ENCODE results near the gene ZBTB16. TPM values are rescaled to one million over a fixed set of nuclear protein-coding genes. Genes with fewer than 3 reads are reported as not detected.

Gene ZBTB16
- total and polyA plus RNA-seq, 4 donors, result 8.9 to 140 (median 34.5) TPM

DNA sequence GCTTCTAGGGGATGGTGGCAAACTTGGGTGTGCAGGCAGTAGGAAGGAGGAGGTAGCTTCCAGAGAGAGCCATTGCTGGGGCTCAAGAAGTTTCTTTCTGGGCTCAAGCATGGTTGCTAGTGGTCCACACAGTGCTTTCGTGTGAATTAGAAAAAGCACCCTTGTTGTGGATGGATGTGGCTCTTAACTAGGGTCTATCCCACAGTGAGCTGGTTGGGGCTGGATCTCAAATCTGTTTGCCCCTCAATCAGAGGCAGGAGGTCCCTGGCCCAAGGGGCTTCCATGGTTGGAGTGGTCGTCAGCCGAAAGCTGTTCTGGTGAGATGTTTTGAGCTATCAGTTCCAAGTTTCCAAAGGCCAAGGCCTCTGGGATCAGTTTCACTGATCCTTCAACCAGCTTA, 35.0 kb downstream of the ZBTB16 start:
- Histone ChIP-seq H3K27me3 (ENCODE audit: control insufficient read depth in 4 of 4, insufficient read depth in 4 of 4, low read length in 3 of 4) (no peaks in the 10 kb centered on the region), H3K9me3 (ENCODE audit: control insufficient read depth in 4 of 4, low read length in 3 of 4) (no peaks in the 10 kb centered on the region), H3K4me1 (ENCODE audit: control insufficient read depth in 4 of 4, insufficient read depth in 4 of 4, low read length in 3 of 4) (peaks cover 32 to 79% (median 54%) of the 10 kb centered on the region in 4 donors), H3K36me3 (ENCODE audit: control insufficient read depth in 4 of 4, insufficient read depth in 3 of 4, low read depth in 1 of 4, low read length in 3 of 4) (peaks cover 0 to 4% (median 2%) of the 10 kb centered on the region in 4 donors), H3K9ac (ENCODE audit: low read depth in 1 of 2, low read length in 2 of 2) (no peak overlapping the region), H3K27ac (ENCODE audit: low read depth in 1 of 2, low read length in 2 of 2) (no peak overlapping the region), H3K4me3 (ENCODE audit: low read depth in 1 of 3, low read length in 3 of 3) (no peak overlapping the region)
- DNase-seq (ENCODE audit: low spot score), result no peak
- no peak for TF ChIP-seq EGR1 (IDR thresholded peaks at IDR 0.05; ENCODE audit: low read depth in 2 of 2)
- no peak for TF ChIP-seq NR2F2 (IDR thresholded peaks at IDR 0.05)
- TF ChIP-seq HNF4G (IDR thresholded peaks at IDR 0.05), result no peak
- TF ChIP-seq RXRA (IDR thresholded peaks at IDR 0.05), result no peak
- TF ChIP-seq YY1 (IDR thresholded peaks at IDR 0.05), result no peak
- no peak for TF ChIP-seq FOXA2 (IDR thresholded peaks at IDR 0.05)
- TF ChIP-seq, protein P1, sequence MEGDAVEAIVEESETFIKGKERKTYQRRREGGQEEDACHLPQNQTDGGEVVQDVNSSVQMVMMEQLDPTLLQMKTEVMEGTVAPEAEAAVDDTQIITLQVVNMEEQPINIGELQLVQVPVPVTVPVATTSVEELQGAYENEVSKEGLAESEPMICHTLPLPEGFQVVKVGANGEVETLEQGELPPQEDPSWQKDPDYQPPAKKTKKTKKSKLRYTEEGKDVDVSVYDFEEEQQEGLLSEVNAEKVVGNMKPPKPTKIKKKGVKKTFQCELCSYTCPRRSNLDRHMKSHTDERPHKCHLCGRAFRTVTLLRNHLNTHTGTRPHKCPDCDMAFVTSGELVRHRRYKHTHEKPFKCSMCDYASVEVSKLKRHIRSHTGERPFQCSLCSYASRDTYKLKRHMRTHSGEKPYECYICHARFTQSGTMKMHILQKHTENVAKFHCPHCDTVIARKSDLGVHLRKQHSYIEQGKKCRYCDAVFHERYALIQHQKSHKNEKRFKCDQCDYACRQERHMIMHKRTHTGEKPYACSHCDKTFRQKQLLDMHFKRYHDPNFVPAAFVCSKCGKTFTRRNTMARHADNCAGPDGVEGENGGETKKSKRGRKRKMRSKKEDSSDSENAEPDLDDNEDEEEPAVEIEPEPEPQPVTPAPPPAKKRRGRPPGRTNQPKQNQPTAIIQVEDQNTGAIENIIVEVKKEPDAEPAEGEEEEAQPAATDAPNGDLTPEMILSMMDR (IDR thresholded peaks at IDR 0.05; ENCODE audit: low read depth, low read length, missing input control), result no peak
- no peak for TF ChIP-seq GABPA (IDR thresholded peaks at IDR 0.05 in 1 of 2, conservative IDR thresholded peaks at IDR 0.05 in 1 of 2)
- TF ChIP-seq HNF4A (conservative IDR thresholded peaks at IDR 0.05), result no peak
- TF ChIP-seq, protein P2, sequence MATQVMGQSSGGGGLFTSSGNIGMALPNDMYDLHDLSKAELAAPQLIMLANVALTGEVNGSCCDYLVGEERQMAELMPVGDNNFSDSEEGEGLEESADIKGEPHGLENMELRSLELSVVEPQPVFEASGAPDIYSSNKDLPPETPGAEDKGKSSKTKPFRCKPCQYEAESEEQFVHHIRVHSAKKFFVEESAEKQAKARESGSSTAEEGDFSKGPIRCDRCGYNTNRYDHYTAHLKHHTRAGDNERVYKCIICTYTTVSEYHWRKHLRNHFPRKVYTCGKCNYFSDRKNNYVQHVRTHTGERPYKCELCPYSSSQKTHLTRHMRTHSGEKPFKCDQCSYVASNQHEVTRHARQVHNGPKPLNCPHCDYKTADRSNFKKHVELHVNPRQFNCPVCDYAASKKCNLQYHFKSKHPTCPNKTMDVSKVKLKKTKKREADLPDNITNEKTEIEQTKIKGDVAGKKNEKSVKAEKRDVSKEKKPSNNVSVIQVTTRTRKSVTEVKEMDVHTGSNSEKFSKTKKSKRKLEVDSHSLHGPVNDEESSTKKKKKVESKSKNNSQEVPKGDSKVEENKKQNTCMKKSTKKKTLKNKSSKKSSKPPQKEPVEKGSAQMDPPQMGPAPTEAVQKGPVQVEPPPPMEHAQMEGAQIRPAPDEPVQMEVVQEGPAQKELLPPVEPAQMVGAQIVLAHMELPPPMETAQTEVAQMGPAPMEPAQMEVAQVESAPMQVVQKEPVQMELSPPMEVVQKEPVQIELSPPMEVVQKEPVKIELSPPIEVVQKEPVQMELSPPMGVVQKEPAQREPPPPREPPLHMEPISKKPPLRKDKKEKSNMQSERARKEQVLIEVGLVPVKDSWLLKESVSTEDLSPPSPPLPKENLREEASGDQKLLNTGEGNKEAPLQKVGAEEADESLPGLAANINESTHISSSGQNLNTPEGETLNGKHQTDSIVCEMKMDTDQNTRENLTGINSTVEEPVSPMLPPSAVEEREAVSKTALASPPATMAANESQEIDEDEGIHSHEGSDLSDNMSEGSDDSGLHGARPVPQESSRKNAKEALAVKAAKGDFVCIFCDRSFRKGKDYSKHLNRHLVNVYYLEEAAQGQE (IDR thresholded peaks at IDR 0.05), result no peak
- TF ChIP-seq SP1 (IDR thresholded peaks at IDR 0.05), result no peak
- no peak for TF ChIP-seq FOXA1 (IDR thresholded peaks at IDR 0.05)
- no peak for TF ChIP-seq JUND (IDR thresholded peaks at IDR 0.05)
- TF ChIP-seq MAX (IDR thresholded peaks at IDR 0.05), result no peak
- WGBS, result 97% methylated on average over 3 of the region's 3 CpGs

DNA sequence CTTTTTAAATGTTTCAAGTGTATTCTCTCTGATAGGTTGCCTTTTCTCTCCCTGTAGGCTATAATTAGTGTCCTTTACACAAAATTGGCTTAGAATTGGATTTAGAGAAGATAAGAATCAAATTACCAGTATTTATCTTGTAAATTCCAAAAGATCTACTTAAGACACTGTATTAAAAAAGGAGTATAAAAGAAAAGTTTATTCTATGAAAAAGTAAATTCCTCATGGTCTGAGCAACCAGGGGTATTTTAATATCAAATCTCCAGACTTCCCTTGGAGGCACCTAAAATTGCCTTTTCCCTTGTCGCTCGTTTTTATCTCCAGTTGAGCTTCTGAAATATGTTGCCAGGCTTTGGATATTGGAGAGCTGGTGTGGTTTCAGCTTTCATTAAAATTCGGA, 36.4 kb downstream of the ZBTB16 start:
- no peaks in the 10 kb centered on the region for H3K9me3 ChIP-seq (ENCODE audit: control insufficient read depth in 4 of 4, low read length in 3 of 4)
- H3K36me3 ChIP-seq (ENCODE audit: control insufficient read depth in 4 of 4, insufficient read depth in 3 of 4, low read depth in 1 of 4, low read length in 3 of 4), result peaks cover 0 to 4% (median 2%) of the 10 kb centered on the region in 4 donors
- 44% methylated on average over 3 of the region's 3 CpGs for WGBS
- no peak overlapping the region for H3K4me3 ChIP-seq (ENCODE audit: low read depth in 1 of 3, low read length in 3 of 3)
- no peaks in the 10 kb centered on the region for H3K27me3 ChIP-seq (ENCODE audit: control insufficient read depth in 4 of 4, insufficient read depth in 4 of 4, low read length in 3 of 4)
- H3K27ac ChIP-seq (ENCODE audit: low read depth in 1 of 2, low read length in 2 of 2), result no peak overlapping the region
- peaks cover 29 to 80% (median 53%) of the 10 kb centered on the region in 4 donors for H3K4me1 ChIP-seq (ENCODE audit: control insufficient read depth in 4 of 4, insufficient read depth in 4 of 4, low read length in 3 of 4)
- H3K9ac ChIP-seq (ENCODE audit: low read depth in 1 of 2, low read length in 2 of 2), result peak overlapping the region in 1 of 2 donors; percentile 48
- DNase-seq (ENCODE audit: low spot score), result no peak
- TF ChIP-seq, protein P1 (IDR thresholded peaks at IDR 0.05; ENCODE audit: low read depth, low read length, missing input control), result no peak
- TF ChIP-seq FOXA1 (IDR thresholded peaks at IDR 0.05), result no peak
- no peak for TF ChIP-seq JUND (IDR thresholded peaks at IDR 0.05)
- no peak for TF ChIP-seq NR2F2 (IDR thresholded peaks at IDR 0.05)
- no peak for TF ChIP-seq HNF4A (conservative IDR thresholded peaks at IDR 0.05)
- TF ChIP-seq MAX (IDR thresholded peaks at IDR 0.05), result no peak
- no peak for TF ChIP-seq HNF4G (IDR thresholded peaks at IDR 0.05)
- no peak for TF ChIP-seq TAF1 (conservative IDR thresholded peaks at IDR 0.05)
- TF ChIP-seq, protein P3, sequence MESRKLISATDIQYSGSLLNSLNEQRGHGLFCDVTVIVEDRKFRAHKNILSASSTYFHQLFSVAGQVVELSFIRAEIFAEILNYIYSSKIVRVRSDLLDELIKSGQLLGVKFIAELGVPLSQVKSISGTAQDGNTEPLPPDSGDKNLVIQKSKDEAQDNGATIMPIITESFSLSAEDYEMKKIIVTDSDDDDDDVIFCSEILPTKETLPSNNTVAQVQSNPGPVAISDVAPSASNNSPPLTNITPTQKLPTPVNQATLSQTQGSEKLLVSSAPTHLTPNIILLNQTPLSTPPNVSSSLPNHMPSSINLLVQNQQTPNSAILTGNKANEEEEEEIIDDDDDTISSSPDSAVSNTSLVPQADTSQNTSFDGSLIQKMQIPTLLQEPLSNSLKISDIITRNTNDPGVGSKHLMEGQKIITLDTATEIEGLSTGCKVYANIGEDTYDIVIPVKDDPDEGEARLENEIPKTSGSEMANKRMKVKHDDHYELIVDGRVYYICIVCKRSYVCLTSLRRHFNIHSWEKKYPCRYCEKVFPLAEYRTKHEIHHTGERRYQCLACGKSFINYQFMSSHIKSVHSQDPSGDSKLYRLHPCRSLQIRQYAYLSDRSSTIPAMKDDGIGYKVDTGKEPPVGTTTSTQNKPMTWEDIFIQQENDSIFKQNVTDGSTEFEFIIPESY (IDR thresholded peaks at IDR 0.05), result no peak
- TF ChIP-seq SP1 (IDR thresholded peaks at IDR 0.05), result no peak
- TF ChIP-seq FOXA2 (IDR thresholded peaks at IDR 0.05), result no peak
- TF ChIP-seq GABPA (IDR thresholded peaks at IDR 0.05 in 1 of 2, conservative IDR thresholded peaks at IDR 0.05 in 1 of 2), result no peak
- no peak for TF ChIP-seq RXRA (IDR thresholded peaks at IDR 0.05)
- no peak for TF ChIP-seq YY1 (IDR thresholded peaks at IDR 0.05)
- TF ChIP-seq, protein P2 (IDR thresholded peaks at IDR 0.05), result no peak
- TF ChIP-seq EGR1 (IDR thresholded peaks at IDR 0.05; ENCODE audit: low read depth in 2 of 2), result no peak

All from liver (tissue), 9 donors.